ENCODE measurements around the gene TSPAN14. TPM values are rescaled to one million over a fixed set of nuclear protein-coding genes. Genes with fewer than 3 reads are reported as not detected.
A peak's percentile ranks its signal among the peaks of the same experiment; 100 is the strongest.

The TSPAN14 gene
- total and polyA plus RNA-seq, 12 donors = 16.9 to 57.2 (median 27.6) TPM

DNA sequence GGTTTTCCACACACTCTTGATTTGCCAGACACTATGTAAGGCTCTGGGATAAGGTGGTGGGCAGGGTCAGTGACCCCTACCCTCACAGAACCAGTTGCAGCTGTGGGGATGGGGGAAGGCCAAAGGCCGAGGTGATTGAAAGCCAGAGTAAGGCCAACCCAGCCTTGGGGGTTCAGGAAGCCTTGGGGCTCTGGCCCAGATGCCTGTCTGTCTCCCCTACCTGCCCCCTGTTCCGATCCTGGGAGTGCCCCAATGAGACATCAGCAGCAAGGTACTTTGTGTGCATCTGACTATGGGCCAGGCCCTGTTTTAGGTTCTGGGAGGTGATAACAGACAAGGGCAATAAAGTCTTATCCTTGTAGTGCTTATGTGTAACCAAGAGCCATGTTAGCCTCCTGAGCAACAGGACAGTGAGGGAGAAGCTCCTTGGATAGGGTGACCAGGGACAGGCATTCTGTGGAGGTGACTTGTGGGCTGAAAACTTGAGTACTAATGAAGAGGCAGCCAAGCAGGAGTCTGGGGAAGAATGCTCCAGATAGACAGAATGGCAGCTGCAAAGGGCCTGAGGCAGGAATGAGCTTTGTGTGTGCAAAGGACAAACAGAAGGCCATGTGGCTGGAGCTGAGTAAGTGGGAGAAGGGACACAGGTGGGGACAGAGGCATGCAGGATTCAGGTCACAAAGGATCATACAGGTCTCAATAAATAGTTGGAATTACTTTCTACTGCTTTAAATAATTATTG, 35.4 kb downstream of the TSPAN14 start:
- Histone ChIP-seq H3K4me3 (no peak overlapping the region), H3K4me1 (peaks cover 20 to 100% (median 84%) of the 10 kb centered on the region in 9 donors), H3K36me3 (peaks cover 0 to 59% (median 2%) of the 10 kb centered on the region in 9 donors), H3K27me3 (no peaks in the 10 kb centered on the region), H3K27ac (peak overlapping the region in 2 of 10 donors; percentile 69 to 86), H3K9me3 (no peaks in the 10 kb centered on the region)
- no peak for DNase-seq
- TF ChIP-seq CTCF (IDR thresholded peaks at IDR 0.05) = no peak
- ATAC-seq = no peak
- 98 to 100% methylated on average over 2 of the region's 2 CpGs for WGBS, 2 donors
- intact Hi-C loops (cut with DNase I) = no loop called here

GRCh38 chr10:80491251-80492102, 37.4 kb downstream of the TSPAN14 start:
- DNase-seq (no peak), ATAC-seq (peak in 5 of 8 donors; percentile 8 to 39 (median 33))
- no peaks in the 10 kb centered on the region for H3K27me3 ChIP-seq
- no peak overlapping the region for H3K4me3 ChIP-seq
- H3K9me3 ChIP-seq = peaks cover 0 to 6% (median 0%) of the 10 kb centered on the region in 11 donors
- peaks cover 8 to 99% (median 78%) of the 10 kb centered on the region in 9 donors for H3K4me1 ChIP-seq
- intact Hi-C loops (cut with DNase I) = no loop called here
- 85 to 89% methylated on average over 7 of the region's 7 CpGs for WGBS, 2 donors
- H3K27ac ChIP-seq = peak overlapping the region in 3 of 10 donors; percentile 8 to 92 (median 12)
- no peak for TF ChIP-seq CTCF (IDR thresholded peaks at IDR 0.05)
- peaks cover 0 to 64% (median 2%) of the 10 kb centered on the region in 9 donors for H3K36me3 ChIP-seq

GRCh38 chr10:80492848-80493521, 38.9 kb downstream of the TSPAN14 start:
- peaks cover 8 to 99% (median 74%) of the 10 kb centered on the region in 9 donors for H3K4me1 ChIP-seq
- 74 to 75% methylated on average over 6 of the region's 6 CpGs for WGBS, 2 donors
- no peaks in the 10 kb centered on the region for H3K27me3 ChIP-seq
- H3K4me3 ChIP-seq = no peak overlapping the region
- intact Hi-C loops (cut with DNase I) = no loop called here
- TF ChIP-seq CTCF (IDR thresholded peaks at IDR 0.05) = no peak
- H3K9me3 ChIP-seq = peaks cover 0 to 10% (median 0%) of the 10 kb centered on the region in 11 donors
- no peak for ATAC-seq
- no peak for DNase-seq
- H3K27ac ChIP-seq = peak overlapping the region in 4 of 10 donors; percentile 22 to 92 (median 56)
- peaks cover 0 to 67% (median 2%) of the 10 kb centered on the region in 9 donors for H3K36me3 ChIP-seq

Data from heart right ventricle (tissue), 16 donors.